HL-60 (cell line): ENCODE measurements around the gene PLA2G4E.

Experiments
- CTCF ChIP-seq: IDR thresholded peaks from one replicate; pipeline ENCODE4 v1.5.1; 2011; ENCODE audit warnings: low read length, control low read depth, inconsistent platforms; ENCODE audit not compliant: insufficient read depth
- GABPA ChIP-seq: IDR thresholded peaks from 2 replicates; pipeline ENCODE4 v1.6.1; 2012; ENCODE audit warnings: low read depth
- REST ChIP-seq: IDR thresholded peaks from 2 replicates; pipeline ENCODE4 v1.6.1; 2012; ENCODE audit warnings: low read depth; ENCODE audit not compliant: insufficient replicate concordance
- SPI1 ChIP-seq: IDR thresholded peaks from 2 replicates; pipeline ENCODE4 v1.6.1; 2012; ENCODE audit warnings: low read depth, mild to moderate bottlenecking, borderline replicate concordance

DNA sequence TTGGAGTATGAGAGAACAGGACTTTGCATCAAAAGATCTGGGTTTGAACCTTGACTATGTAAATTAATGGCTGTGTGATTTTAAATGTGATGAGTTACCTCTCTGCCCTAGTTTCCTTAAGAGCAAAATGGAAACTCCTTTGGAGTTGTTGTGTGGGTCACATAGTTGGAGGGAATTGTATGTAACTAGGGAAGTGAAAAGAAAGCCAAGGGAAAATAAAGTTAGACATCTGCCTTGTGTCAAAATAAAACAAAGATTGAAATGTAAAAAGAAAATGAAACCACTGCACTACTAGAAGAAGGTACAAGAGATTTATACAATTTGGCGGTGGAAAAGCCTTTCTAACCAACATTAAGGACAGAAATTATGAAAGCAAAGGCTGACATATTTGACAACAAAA is 46.8 kb downstream of the PLA2G4E start:
- TF ChIP-seq CTCF = no peak
- TF ChIP-seq SPI1 = no peak
- no peak for TF ChIP-seq GABPA
- no peak for TF ChIP-seq REST
